HG03565 (cell line): Measurements from ENCODE around the gene APOBEC3F.
"Not testable (repeated sequence)": the region's sequence is repeated elsewhere in the genome, so short reads cannot be mapped to it uniquely, and the experiment has no call there.

ENCODE experiments used
- ATAC-seq: cut with Tn5 transposase; IDR thresholded peaks from one replicate; pipeline ENCODE4 v1.9.1; 2021; ENCODE audit warnings: mild to moderate bottlenecking, moderate library complexity; ENCODE audit not compliant: unreplicated experiment

The APOBEC3F gene

GRCh38 chr22:39040538-39041296 is at the start of gene APOBEC3F:
APOBEC3F (plus strand) TSS chr22:39040864; CDS start chr22:39040961, 97 bp downstream.
- peak; percentile 78 for ATAC-seq

- not testable (repeated sequence) for ATAC-seq
These were observed 47.7 kb upstream of the APOBEC3F start for GRCh38 chr22:38992871-38993371.

GRCh38 chr22:38996105-38996504 is 44.6 kb upstream of the APOBEC3F start:
- no peak for ATAC-seq

GRCh38 chr22:38997518-38997917 is 43.1 kb upstream of the APOBEC3F start:
- no peak for ATAC-seq

- no peak for ATAC-seq
These were observed 37.5 kb upstream of the APOBEC3F start for GRCh38 chr22:39003165-39003638.

- ATAC-seq = no peak
These were observed 33.5 kb upstream of the APOBEC3F start for GRCh38 chr22:39007177-39007576.

GRCh38 chr22:39008271-39008850 is 32.3 kb upstream of the APOBEC3F start:
- ATAC-seq = not testable (repeated sequence)

GRCh38 chr22:39010946-39011345 is 29.7 kb upstream of the APOBEC3F start:
- no peak for ATAC-seq

- ATAC-seq = no peak
These were observed 27.8 kb upstream of the APOBEC3F start for GRCh38 chr22:39012533-39013511.

- not testable (repeated sequence) for ATAC-seq
These were observed 27.1 kb upstream of the APOBEC3F start for GRCh38 chr22:39013561-39013941.

- ATAC-seq = peak; percentile 64
These were observed 26.5 kb upstream of the APOBEC3F start, which contains the start of gene APOBEC3C for GRCh38 chr22:39013942-39014722. APOBEC3C (plus strand) TSS chr22:39014257; CDS start chr22:39014363, 106 bp downstream.

GRCh38 chr22:39014723-39015121 is 25.9 kb upstream of the APOBEC3F start:
- not testable (repeated sequence) for ATAC-seq

- ATAC-seq = no peak
These were observed 24.1 kb upstream of the APOBEC3F start for GRCh38 chr22:39016592-39016991.

- no peak for ATAC-seq
These were observed 22.9 kb upstream of the APOBEC3F start for GRCh38 chr22:39017596-39018365.

- not testable (repeated sequence) for ATAC-seq
These were observed 20.5 kb upstream of the APOBEC3F start for GRCh38 chr22:39020021-39020651.

- no peak for ATAC-seq
These were observed 19.0 kb upstream of the APOBEC3F start for GRCh38 chr22:39021552-39022250.

- no peak for ATAC-seq
These were observed 15.9 kb upstream of the APOBEC3F start for GRCh38 chr22:39024519-39025308.
